ENCODE measurements around the gene CKAP2L.

- no peak for TF ChIP-seq SP1 (IDR thresholded peaks at IDR 0.05)
- TF ChIP-seq BHLHE40 (IDR thresholded peaks at IDR 0.05; ENCODE audit: borderline replicate concordance): no peak
- no peak for TF ChIP-seq TARDBP (IDR thresholded peaks at IDR 0.05)
- TF ChIP-seq PKNOX1 (IDR thresholded peaks at IDR 0.05): no peak
- no peak for TF ChIP-seq FOXA1 (IDR thresholded peaks at IDR 0.05)
- TF ChIP-seq FOXM1 (IDR thresholded peaks at IDR 0.05; ENCODE audit: borderline replicate concordance): no peak
- TF ChIP-seq SUZ12 (IDR thresholded peaks at IDR 0.05): no peak
These were observed 48.2 kb upstream of the CKAP2L start for GRCh38 chr2:112812318-112813267.
